NCI-H774 (cell line): ENCODE measurements around the gene OPTN.
"Not testable (repeated sequence)": the region's sequence is repeated elsewhere in the genome, so short reads cannot be mapped to it uniquely, and the experiment has no call there.

ENCODE experiments used
- DNase-seq: peaks from one replicate; lab custom pipeline; 2025; lab: John Stamatoyannopoulos, UW

OPTN gene

DNA sequence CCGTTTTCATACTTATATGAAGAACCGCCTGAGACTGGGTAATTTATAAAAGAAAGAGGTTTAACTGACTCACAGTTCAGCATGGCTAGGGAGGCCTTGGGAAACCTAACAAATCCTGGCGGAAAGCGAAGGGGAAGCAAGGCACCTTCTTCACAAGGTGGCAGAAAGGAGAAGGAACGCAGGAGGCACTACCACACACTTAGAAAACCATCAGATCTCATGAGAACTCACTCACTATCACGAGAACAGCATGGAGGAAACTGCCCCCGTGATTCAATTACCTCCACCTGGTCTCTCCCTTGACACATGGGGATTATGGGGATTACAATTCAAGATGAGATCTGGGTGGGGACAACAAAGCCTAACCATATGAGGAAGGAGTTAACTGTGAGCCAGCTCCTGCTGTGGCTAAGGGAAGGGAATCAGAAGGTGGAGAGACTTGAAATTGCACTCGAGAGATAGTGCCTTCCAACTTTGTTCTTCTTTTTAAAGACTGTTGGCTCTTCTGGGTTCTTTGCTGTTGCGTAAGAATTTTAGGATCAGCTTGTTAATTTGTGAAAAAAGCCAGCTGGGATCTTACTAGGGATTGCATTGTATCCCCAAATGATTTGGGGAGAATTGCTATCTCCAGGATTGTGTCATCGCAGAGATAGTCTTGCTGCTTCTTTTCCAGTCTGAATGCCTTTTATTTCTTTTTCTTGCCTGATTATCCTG is 21.0 kb downstream of the OPTN start:
- DNase-seq: no peak

DNA sequence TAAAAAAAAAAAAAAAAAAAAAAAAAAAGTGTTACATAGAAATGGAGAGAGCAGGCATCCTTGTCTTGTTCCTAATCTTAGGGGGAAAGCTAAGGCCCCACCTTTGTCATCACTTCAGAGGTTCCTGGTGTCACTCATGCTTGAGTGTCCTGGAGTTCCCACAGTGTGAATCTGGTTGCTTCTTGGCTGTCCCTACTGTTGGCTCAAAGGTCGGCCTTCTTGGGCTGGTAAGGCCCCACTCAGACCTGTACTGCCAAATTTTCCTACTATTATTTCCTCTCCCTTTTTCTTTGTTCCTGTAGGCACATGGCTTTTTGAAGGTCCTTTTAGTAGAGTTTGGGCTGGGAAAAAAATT is 21.5 kb downstream of the OPTN start:
- DNase-seq: no peak

DNA sequence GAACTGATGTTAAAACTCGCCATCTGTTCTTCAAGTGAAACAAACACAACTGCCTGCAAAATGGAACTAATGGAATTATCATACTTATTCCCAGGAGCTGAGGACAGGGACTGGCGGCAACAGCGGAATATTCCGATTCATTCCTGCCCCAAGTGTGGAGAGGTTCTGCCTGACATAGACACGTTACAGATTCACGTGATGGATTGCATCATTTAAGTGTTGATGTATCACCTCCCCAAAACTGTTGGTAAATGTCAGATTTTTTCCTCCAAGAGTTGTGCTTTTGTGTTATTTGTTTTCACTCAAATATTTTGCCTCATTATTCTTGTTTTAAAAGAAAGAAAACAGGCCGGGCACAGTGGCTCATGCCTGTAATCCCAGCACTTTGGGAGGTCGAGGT is 36.7 kb downstream of the OPTN start:
- DNase-seq: no peak

DNA sequence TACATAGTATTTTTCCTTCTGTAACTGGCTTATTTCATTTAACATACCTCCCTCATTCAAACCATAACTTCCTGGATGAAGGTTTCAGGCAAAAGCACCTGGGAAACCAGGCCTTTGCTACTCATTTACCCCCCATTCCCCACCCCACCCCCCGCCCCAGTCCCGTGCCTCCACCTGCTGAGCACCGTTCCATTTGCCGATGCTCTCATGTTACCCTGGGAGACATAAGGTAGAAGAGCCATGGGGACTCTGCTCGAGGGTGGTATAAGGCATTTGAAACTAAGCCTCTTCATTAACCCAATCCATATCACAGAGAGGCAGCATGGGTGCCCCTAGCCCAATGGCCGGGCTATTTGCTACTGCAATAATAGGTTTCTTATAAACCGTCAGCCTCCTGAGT is 39.2 kb downstream of the OPTN start:
- no peak for DNase-seq

DNA sequence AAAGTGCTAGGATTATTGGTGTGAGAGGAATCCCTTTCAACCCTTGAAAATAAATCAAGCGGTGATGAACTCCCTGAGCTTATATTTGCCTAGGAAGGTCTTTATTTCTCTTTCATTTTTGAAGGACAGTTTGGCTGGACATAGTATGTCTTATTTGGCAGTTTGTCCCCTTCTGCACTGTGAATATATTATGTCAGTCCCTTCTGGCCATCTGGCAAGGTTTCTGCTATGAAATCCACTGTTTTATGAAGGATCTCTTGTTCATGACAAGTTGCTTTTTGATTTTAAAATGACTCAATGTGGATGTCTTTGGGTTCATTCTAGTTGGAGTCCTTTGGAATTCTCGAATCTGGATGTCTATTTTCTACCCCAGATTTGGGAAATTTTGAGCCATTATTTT is 39.7 kb downstream of the OPTN start:
- DNase-seq: no peak

DNA sequence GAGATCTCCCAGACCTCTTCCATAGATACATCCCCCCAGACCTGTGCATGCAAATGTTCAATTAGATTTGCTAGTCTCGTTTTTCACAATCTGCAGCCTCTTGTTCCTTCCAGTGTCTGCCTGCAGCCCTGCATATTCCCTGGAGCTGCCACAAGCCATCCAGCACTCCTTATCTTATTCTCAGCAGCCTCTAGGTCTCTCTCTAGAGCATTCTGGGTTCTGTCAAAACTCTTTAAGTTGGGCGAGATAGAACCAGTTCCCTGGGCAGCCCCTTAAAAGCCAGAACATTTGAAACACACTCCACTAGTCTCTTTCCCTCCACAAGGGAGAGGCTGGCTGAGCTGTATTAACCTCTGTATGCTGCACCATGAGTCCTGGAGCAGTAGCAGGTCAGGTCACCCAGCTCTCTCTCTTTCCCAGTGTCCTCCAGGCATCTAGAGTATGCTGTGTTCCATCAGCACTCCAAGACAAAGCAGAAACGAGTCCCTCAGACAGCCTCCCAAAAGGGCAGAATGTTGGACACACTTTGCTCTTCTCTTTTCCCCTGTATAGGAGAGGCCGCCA is 40.7 kb downstream of the OPTN start:
- DNase-seq: no peak

DNA sequence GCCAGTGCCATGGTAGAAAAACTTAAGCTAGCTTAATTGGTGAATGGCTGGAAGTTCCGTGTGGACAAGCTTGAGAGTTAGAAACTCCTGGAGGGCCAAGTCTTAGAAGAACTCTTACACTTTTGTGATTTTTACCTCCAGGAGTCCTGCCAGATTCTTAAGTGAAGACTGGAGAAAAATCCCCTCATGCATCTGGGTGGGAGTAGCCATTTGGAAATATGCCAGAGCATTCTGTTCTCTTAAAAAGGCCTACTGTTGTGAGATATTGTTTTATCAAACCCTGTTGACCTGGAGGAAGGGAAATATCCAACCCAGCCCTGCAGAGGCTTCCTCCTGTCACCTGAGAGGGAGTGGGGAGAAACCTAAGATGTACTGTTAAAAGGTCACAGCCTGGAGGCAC is 43.8 kb downstream of the OPTN start:
- DNase-seq: no peak

DNA sequence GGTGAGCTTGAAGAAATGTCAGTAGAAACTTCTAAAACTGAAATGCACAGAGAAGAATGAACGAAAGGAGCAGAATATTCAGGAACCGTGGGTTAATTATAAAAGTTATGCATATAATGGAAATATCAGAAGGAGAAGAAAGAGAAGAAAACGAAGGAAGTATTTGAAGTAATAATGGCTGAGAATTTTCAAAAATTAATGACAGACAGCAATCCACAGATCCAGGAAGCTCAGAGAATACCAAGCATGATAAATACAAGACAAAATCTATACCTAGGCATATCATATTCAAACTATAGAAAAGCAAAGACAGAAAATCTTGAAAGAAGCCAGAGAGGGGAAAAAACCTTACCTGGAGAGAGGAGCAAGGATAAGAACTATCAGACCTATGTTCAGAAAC is 44.9 kb downstream of the OPTN start:
- no peak for DNase-seq

DNA sequence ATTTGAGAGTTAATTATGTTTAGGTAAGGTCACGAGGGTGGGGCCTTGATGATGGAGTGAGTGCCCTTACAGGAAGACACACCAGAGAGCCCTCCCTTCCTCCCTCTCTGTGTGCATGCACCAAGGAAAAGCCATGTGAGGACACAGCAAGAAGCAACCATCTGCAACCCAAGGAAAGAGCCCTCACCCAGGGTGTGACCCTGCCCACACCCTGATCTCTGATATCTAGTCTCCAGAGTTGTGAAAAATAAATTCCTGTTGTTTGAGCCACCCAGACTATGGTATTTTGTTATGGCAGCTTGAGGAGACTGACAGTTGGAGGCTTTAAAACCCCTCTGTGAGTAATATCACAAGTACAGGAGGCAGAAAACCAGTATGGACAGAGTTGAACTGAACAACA is 46.4 kb downstream of the OPTN start:
- DNase-seq: no peak

DNA sequence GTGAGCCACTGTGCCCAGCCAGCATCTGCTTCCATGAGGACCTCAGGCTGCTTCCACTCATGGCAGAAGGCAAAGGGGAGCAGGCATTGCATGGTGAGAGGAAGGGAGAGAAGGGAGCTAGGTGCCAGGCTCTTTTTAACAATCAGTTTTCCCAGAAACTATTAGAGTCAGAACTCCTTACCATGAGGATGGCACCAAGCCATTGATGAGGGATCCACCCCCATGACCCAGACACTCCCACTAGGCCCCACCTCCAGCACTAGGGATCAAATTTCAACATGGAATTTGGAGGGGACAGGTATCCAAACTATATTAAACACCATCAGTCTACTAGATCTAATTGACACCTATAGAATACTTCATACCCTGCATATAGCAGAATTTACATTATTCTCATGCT is 47.2 kb downstream of the OPTN start:
- no peak for DNase-seq

DNA sequence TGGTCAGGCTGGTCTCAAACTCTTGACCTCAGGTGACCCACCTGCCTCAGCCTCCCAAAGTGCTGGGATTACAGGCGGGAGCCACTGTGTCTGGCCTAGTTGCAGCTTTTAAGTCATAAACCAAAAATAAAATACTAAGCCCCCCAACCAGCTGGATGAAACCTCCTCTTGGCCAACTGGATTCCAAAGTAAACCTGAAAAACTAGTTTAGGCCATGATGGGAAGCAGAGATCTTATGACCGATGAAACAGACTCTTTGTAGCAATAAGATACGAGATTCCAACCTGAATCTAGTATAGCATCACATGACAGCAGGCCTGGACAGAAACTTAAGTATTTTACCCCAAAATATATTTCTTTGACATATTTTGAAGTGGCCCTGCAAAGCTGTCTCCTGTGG is 52.3 kb downstream of the OPTN start:
- no peak for DNase-seq

DNA sequence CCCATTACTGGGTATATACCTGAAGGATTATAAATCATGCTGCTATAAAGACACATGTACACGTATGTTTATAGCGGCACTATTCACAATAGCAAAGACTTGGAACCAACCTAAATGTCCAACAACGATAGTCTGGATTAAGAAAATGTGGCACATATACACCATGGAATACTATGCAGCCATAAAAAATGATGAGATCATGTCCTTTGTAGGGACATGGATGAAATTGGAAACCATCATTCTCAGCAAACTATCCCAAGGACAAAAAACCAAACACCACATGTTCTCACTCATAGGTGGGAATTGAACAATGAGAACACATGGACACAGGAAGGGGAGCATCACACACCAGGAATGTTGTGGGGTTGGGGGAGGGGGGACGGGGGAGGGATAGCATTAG is 55.9 kb downstream of the OPTN start:
- DNase-seq: not testable (repeated sequence)

DNA sequence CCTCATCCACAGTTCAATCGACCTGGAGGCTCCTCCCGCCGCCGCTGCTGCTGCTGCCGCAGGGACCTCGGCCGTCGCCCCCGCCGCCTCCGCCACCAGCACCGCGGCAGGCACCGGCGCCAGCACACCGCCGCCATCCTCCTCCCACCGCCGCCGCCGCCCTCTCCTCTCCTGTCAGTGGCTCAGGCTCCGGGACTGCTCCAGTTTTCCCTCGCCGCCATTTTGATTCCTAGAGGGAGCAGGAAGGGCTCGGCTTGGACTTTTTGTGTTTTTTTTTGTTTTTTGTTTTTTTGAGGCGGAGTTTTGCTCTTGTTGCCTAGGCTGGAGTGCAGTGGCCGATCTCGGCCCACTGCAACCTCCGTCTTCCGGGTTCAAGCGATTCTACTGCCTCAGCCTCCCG is 58.4 kb downstream of the OPTN start:
- no peak for DNase-seq

DNA sequence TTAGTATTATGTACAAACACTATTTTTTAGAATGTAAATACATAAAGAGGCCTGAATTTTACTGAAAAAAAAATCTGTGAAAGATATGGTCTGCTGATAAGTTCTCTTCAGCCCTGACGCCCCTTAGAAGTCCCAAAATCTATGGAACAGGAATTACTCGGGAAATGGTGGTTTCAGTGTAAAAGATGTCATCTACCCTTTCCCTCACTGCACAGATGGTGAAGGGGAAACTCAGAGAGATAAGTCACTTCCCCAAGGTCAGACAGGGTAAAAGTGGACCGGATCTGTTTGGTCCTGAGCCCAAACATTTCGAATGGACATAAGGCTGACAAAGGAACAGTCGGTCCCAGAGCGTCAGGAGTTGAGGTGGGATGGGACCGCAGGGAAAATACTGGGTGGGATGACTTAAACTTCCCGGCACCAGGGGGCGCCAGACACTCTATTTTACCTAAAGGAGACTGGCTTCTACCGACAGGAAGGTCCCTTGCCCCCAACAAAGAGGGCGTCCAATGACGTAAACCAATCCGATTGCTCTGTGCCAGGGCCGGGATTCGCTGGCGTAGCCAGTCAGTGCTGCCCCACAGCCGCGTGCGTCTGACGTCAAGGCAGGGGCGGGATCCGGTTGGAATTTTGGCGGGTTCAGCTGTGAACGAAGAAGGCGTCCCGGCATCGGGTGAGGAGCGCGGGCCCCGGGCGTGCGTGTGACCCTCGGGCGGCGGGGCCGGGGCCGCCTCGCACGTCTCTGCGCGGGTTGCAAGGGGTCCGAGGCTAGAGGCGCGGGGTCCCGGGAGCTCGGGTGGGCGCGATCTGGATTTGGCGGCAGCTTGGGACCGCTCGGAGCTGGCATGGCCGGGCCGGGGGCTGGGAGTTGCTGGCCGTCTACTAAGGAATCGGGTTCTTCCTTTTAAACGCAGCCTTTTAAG is 61.2 kb downstream of the OPTN start, which contains the start of gene MCM10:
Gene MCM10, plus strand, starts transcription at position 625 of the 923 bp plus-strand sequence. CDS start 2,645 bp downstream, outside the sequence.
- DNase-seq: peak; percentile 98

DNA sequence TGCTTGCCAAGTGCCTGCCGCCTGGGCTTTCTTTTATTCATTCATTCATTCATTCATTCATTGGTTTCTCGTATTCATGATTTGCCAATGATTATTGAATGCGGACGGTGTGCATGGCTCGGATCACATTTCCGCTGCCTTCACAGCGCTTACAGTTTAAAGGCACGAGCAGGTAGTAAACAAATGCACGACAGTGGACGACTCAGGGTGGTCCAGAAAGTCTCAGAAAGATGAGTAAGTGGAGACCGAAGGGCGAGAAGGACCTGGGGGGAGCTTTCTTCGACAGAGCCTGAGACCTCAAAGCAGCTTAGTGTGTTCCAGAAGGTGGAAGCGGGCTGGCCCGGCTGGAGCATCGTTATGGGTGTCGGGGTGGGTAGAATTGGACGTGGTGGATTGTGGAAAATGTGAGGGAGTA is 61.9 kb downstream of the OPTN start:
- no peak for DNase-seq

DNA sequence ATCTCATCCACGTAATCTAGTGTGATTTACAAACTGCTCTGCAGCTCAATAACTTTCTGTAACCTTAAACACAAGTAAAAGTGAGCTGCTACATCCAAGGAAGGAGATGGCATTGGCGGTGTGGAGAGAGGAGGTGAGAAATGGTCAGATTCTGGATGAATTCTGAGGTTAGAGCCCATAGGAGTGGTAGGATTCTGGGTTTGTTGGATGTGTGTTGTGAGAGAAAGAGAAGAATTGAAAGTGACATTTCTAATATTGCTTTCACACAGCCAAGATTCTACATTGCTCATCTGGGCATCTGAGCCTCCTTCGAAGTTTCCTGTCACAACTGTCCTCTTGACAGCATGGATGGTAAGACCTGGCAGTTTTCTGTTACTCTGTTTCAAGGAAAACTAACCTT is 63.9 kb downstream of the OPTN start:
- no peak for DNase-seq

DNA sequence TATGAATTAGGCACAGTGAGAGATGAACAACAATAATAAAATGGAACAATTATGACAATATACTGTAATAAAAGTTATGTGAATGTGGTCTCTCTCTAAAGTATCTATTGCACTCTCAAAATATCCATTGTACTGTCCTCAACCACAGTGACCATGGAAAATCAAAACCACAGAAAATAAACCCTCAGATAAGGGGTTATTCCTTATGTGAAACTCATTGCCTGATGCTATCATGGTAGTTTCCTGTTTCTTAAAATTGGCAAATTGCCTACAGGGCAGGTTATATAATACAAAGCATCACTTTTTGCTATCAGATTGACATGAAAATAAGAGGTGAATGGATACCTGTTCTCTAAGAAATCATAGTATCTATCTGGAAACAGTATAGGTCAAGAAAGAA is 65.2 kb downstream of the OPTN start:
- no peak for DNase-seq

DNA sequence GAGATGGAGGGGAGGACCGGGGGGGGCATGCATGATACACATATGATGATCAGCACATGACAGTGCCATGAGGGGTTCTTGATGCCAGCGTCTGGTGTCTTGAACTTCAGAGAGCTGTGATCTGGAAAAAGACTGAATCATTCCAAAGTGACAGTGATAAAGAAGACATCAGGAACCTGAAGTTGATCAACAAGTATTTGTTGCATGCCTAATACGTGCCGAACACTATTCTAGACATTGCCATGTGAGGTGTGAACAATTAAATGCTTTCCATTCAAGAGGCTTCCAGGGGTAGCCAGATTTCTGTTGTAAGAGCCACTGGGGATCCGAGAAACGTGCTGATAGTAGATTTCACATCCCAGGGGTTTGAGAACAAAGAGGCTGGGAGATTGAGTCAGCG is 67.6 kb downstream of the OPTN start:
- DNase-seq: no peak

DNA sequence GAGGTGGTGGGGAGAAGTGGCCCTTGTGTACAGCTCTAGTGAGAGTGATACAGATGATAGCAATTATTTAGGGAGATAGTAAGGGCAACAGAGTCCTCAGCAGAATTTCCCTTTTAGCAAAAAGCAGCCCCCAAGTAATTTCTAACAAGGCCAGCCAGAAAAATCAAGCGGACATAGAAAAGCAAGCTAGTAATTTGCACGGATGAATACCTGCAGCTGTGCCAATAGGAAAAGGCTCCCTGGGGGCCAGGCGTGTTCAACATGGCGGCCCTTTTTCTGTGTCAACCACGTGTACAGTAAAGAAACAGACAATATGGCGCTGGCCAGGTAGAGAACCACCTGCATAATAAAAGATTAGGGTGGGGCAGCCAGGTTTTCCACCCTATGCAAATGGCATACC is 68.8 kb downstream of the OPTN start:
- DNase-seq: no peak

DNA sequence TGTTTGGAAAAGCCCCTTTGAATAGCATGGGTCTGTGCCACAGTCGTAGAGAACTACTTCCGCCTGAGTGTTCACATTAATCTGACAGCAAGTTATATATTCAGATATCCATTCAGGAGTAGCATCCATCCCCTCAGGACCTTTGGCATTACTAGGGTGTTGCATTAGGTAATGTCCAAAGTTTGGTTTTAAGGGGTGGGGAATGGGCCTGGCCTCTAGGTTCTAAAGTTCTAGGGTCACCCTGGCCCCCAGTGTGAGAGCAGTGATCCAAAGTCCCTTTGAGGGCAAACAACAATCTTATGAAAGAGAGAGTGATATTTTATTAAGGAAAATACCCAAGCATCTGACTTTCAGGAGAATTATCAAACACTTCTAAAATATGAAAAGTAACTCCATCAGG is 73.7 kb downstream of the OPTN start:
- no peak for DNase-seq

DNA sequence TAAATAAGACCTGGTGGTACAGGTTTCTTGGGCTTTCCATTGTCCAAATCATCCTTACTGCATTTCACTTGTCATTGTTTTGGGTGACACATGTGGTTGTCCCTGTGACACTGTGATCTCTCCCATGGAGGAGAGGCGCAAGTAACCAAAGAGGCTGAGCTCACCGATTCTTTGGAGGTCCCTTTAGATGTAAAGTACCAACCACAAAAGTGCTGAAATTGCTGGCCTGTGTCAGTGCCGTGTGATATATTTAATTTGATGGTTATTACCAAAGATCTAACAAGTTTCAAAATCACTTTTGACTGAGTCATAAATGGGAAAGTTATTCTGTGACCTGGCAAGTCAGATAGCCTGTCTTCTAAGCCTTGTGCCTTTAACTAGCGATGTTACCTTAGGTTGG is 80.8 kb downstream of the OPTN start:
- no peak for DNase-seq

DNA sequence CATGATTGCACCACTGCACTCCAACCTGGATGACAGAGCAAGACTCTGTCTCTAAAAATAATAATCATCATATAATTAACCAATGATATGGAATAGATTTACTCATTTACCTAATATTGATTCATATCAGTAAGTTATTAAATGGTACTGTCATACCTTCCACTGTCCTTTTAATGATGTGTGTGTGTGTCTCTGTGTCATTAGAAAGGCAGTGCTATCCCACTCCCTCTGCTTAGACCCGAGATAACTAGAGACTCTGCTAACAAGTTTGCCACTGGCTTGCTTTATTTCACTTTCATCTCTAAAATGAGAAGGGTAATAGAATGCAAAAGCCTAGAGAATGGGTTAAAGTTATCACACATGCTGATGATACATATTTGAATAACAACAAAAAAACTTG is 82.5 kb downstream of the OPTN start:
- DNase-seq: no peak

DNA sequence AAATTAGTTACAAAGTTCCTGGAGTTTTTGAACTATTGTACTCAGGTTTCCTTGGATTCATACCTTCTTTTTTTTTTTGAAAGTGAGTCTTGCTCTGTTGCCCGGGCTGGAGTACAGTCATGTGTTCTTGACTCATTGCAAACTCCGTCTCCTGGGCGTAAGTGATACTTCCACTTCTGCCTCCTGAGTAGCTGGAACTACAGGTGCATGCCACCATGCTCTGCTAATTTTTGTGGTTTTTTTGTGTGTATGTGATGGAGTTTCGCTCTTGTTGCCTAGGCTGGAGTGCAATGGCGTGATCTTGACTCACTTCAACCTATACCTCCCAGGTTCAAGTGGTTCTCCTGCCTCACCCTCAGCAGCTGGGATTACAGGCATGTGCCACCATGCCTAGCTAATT is 83.7 kb downstream of the OPTN start:
- no peak for DNase-seq
